Esophagus (tissue), 2 donors: ENCODE data around the gene HOXA7. TPM values are rescaled to one million over a fixed set of nuclear protein-coding genes. Genes with fewer than 3 reads are reported as not detected.

Experiments
- H3K27ac ChIP-seq, 2 donors: one replicate each; pipeline ENCODE4 v1.5.1; 2013; ENCODE audit warnings: low read depth in 2 of 2, mild to moderate bottlenecking in 2 of 2, inconsistent platforms in 1 of 2, low read length in 1 of 2, moderate library complexity in 1 of 2
- H3K27me3 ChIP-seq, 2 donors: one replicate each; pipeline ENCODE4 v1.6.1; 2013; ENCODE audit warnings: low read length in 2 of 2, control low read depth in 1 of 2, mild to moderate bottlenecking in 1 of 2; ENCODE audit not compliant: insufficient read depth in 2 of 2, control insufficient read depth in 1 of 2
- H3K36me3 ChIP-seq, 2 donors: one replicate each; pipeline ENCODE4 v1.6.1; 2013; ENCODE audit warnings: low read length in 1 of 2; ENCODE audit not compliant: control insufficient read depth in 2 of 2, insufficient read depth in 2 of 2
- H3K4me1 ChIP-seq, 2 donors: one replicate each; pipeline ENCODE4 v1.6.1; 2013; ENCODE audit warnings: low read length in 1 of 2; ENCODE audit not compliant: control insufficient read depth in 2 of 2, insufficient read depth in 2 of 2
- H3K4me3 ChIP-seq, 2 donors: one replicate each; pipeline ENCODE4 v1.5.1; 2013; ENCODE audit warnings: low read length in 2 of 2, mild to moderate bottlenecking in 2 of 2, low read depth in 1 of 2, moderate library complexity in 1 of 2
- H3K9me3 ChIP-seq, 2 donors: one replicate each; pipeline ENCODE4 v1.6.1; 2013; ENCODE audit warnings: mild to moderate bottlenecking in 2 of 2, low read depth in 1 of 2, low read length in 1 of 2, moderate library complexity in 1 of 2; ENCODE audit not compliant: control insufficient read depth in 2 of 2, insufficient read depth in 1 of 2
- WGBS, 2 donors: extraction: QIAGEN DNeasy Blood & Tissue Kit; methylation state at CpG; one replicate each; pipeline ENCODE4 v1.1.7; 2013; 5-methylcytosine and 5-hydroxymethylcytosine counted together
- polyA plus RNA-seq, 2 donors: library from polyadenylated mRNA; stranded (reverse); fragments of 200-250 nt; gene quantifications; one replicate each; pipeline ENCODE4 v1.2.3, GENCODE V29; 2013
- donor health status: healthy with polysubstance abuse.
- donor health status: Bipolar disorder and iron deficiency.

Gene HOXA7
- polyA plus RNA-seq, 2 donors = 1.5 to 1.8 TPM

- peaks cover 0 to 37% of the 10 kb centered on the region in 2 donors for H3K27me3 ChIP-seq
- 33 to 46% methylated on average over 19 to 22 of the region's 22 CpGs for WGBS, 2 donors
- H3K27ac ChIP-seq = no peak overlapping the region
- peak overlapping the region in 1 of 2 donors; percentile 32 for H3K4me3 ChIP-seq
- H3K4me1 ChIP-seq = peaks cover 4 to 24% of the 10 kb centered on the region in 2 donors
- H3K36me3 ChIP-seq = no peaks in the 10 kb centered on the region
- H3K9me3 ChIP-seq = no peaks in the 10 kb centered on the region
Measured at GRCh38 chr7:27152816-27153442, 3.5 kb downstream of the HOXA7 start.

- H3K27me3 ChIP-seq = peaks cover 0 to 32% of the 10 kb centered on the region in 2 donors
- 9 to 14% methylated on average over 48 to 53 of the region's 53 CpGs for WGBS, 2 donors
- H3K4me3 ChIP-seq = peak within 1 kb of the TSS; percentile 32 to 38
- peak within 1 kb of the TSS in 1 of 2 donors; percentile 29 for H3K27ac ChIP-seq
- H3K36me3 ChIP-seq = no peaks in the 10 kb centered on the region
- H3K9me3 ChIP-seq = no peaks in the 10 kb centered on the region
- H3K4me1 ChIP-seq = peaks cover 4 to 24% of the 10 kb centered on the region in 2 donors
Measured at GRCh38 chr7:27151931-27152815, 4.3 kb downstream of the HOXA7 start, which contains the start of gene HOXA3. TSS of gene HOXA3 (minus strand) at chr7:27152583. CDS start at chr7:27110640, 41,943 bp downstream.

- H3K9me3 ChIP-seq = no peaks in the 10 kb centered on the region
- peaks cover 0 to 33% of the 10 kb centered on the region in 2 donors for H3K27me3 ChIP-seq
- WGBS, 2 donors = 10 to 11% methylated on average over 27 of the region's 27 CpGs
- H3K4me3 ChIP-seq = peak overlapping the region; percentile 31 to 38
- H3K4me1 ChIP-seq = peaks cover 4 to 24% of the 10 kb centered on the region in 2 donors
- H3K27ac ChIP-seq = peak overlapping the region in 1 of 2 donors; percentile 25
- no peaks in the 10 kb centered on the region for H3K36me3 ChIP-seq
Measured at GRCh38 chr7:27151341-27151930, 5.0 kb downstream of the HOXA7 start.

- Histone ChIP-seq H3K36me3 (no peaks in the 10 kb centered on the region), H3K9me3 (no peaks in the 10 kb centered on the region), H3K27ac (peak overlapping the region; percentile 16 to 25), H3K4me1 (peaks cover 4 to 24% of the 10 kb centered on the region in 2 donors), H3K27me3 (peaks cover 0 to 27% of the 10 kb centered on the region in 2 donors), H3K4me3 (peak overlapping the region; percentile 31 to 38)
- WGBS, 2 donors = 4 to 6% methylated on average over 48 to 58 of the region's 58 CpGs
Measured at GRCh38 chr7:27150568-27151340, 5.7 kb downstream of the HOXA7 start.

- peak overlapping the region; percentile 31 to 38 for H3K4me3 ChIP-seq
- H3K27me3 ChIP-seq = peaks cover 0 to 21% of the 10 kb centered on the region in 2 donors
- no peak overlapping the region for H3K27ac ChIP-seq
- H3K4me1 ChIP-seq = peaks cover 4 to 18% of the 10 kb centered on the region in 2 donors
- no peaks in the 10 kb centered on the region for H3K36me3 ChIP-seq
- WGBS, 2 donors = 65 to 67% methylated on average over 13 of the region's 13 CpGs
- H3K9me3 ChIP-seq = no peaks in the 10 kb centered on the region
Measured at GRCh38 chr7:27149842-27150567, 6.5 kb downstream of the HOXA7 start.

GRCh38 chr7:27148756-27149641 lies 7.5 kb downstream of the HOXA7 start:
- peaks cover 0 to 15% of the 10 kb centered on the region in 2 donors for H3K4me1 ChIP-seq
- peaks cover 0 to 12% of the 10 kb centered on the region in 2 donors for H3K27me3 ChIP-seq

GRCh38 chr7:27148031-27148755 lies 8.3 kb downstream of the HOXA7 start:
- Histone ChIP-seq H3K9me3 (no peaks in the 10 kb centered on the region), H3K4me1 (peaks cover 0 to 15% of the 10 kb centered on the region in 2 donors), H3K27ac (peak overlapping the region in 1 of 2 donors; percentile 12), H3K27me3 (peaks cover 0 to 10% of the 10 kb centered on the region in 2 donors), H3K4me3 (peak overlapping the region; percentile 24 to 48), H3K36me3 (no peaks in the 10 kb centered on the region)
- 25 to 46% methylated on average over 28 of the region's 28 CpGs for WGBS, 2 donors

More at GRCh38 chr7:27148756-27149641, 7.5 kb downstream of the HOXA7 start:
- 47 to 68% methylated on average over 25 to 30 of the region's 30 CpGs for WGBS, 2 donors
- H3K4me3 ChIP-seq = no peak overlapping the region
- no peaks in the 10 kb centered on the region for H3K9me3 ChIP-seq
- no peaks in the 10 kb centered on the region for H3K36me3 ChIP-seq
- peak overlapping the region in 1 of 2 donors; percentile 9 for H3K27ac ChIP-seq
